Kidney (tissue), 14 donors: Measurements from ENCODE around the gene MTF2. TPM values are rescaled to one million over a fixed set of nuclear protein-coding genes. Genes with fewer than 3 reads are reported as not detected.

Source experiments
- DNase-seq, 5 donors: peaks; one replicate each; pipeline ENCODE4 v3.0.0-alpha.2; 2013 to 2020
- FAIRE-seq: peaks from 2 replicates; lab custom pipeline; 2012; peaks lifted over from hg19 to GRCh38; lab: Jason Lieb, UNC
- H3K27ac ChIP-seq, 2 donors: one replicate each; pipeline ENCODE4 v1.7.0; 2013; ENCODE audit warnings: low read depth in 2 of 2, low read length in 2 of 2, inconsistent platforms in 1 of 2
- H3K27me3 ChIP-seq: one replicate; pipeline ENCODE4 v1.7.1; 2013; ENCODE audit warnings: low read length, inconsistent platforms; ENCODE audit not compliant: control insufficient read depth, insufficient read depth
- H3K36me3 ChIP-seq, 3 donors: one replicate each; pipeline versions ENCODE4 v1.7.0 to v1.7.1; 2013; ENCODE audit warnings: low read length in 3 of 3, control low read depth in 1 of 3, inconsistent platforms in 1 of 3; ENCODE audit not compliant: insufficient read depth in 3 of 3, control insufficient read depth in 2 of 3
- H3K4me1 ChIP-seq, 3 donors: one replicate each; pipeline versions ENCODE4 v1.7.0 to v1.7.1; 2013; ENCODE audit warnings: low read length in 3 of 3, inconsistent platforms in 1 of 3, low read depth in 1 of 3; ENCODE audit not compliant: control insufficient read depth in 2 of 3, insufficient read depth in 2 of 3
- H3K4me3 ChIP-seq, 3 donors: one replicate each; pipeline versions ENCODE4 v1.7.0 to v1.8.1; 2013; ENCODE audit warnings: low read length in 3 of 3, control low read depth in 1 of 3, inconsistent platforms in 1 of 3
- H3K9ac ChIP-seq, 3 donors: one replicate each; pipeline versions ENCODE4 v1.7.0 to v1.7.1; 2013; ENCODE audit warnings: low read length in 3 of 3, control low read depth in 1 of 3, inconsistent platforms in 1 of 3
- H3K9me3 ChIP-seq, 3 donors: one replicate each; pipeline versions ENCODE4 v1.7.0 to v1.7.1; 2013; ENCODE audit warnings: low read length in 3 of 3, control low read depth in 1 of 3, inconsistent platforms in 1 of 3; ENCODE audit not compliant: control insufficient read depth in 2 of 3, insufficient read depth in 1 of 3
- CTCF ChIP-seq: IDR thresholded peaks from 3 replicates; pipeline ENCODE4 v1.5.1; 2012; ENCODE audit warnings: mild to moderate bottlenecking, moderate library complexity, borderline replicate concordance; ENCODE audit not compliant: insufficient read depth; ENCODE audit errors: extremely low read depth
- intact Hi-C: fragments of 100-400 bp; cut with DNase I; formaldehyde crosslinking; loops from one replicate; pipeline ENCODE4 v1.11.1; 2022
- polyA plus RNA-seq: library from polyadenylated mRNA; stranded (reverse); fragments of 350-450 nt; fragmentation: Illumina TruSeq; extraction: RNeasy Lipid Tissue Mini Kit (QIAGEN cat#74804); gene quantifications from one replicate; pipeline ENCODE4 v1.2.3, GENCODE V29; 2014; ENCODE audit warnings: low read depth, low replicate concordance; ENCODE audit not compliant: insufficient read depth
- total RNA-seq: library from RNA; stranded (reverse); fragmentation: NEBNext Ultra II Directional; extraction: Animal tissue kit (Norgen Biotek cat#: 25700); gene quantifications from one replicate; pipeline ENCODE4 v1.2.1, GENCODE V29; 2021
- donor health status: control.
- donor health status: control.
- donor health status: control.
- donor health status: control.
- donor health status: control.
- donor health status: DM: yes; HTN: yes; CAD: no.
- donor health status: Normal renal cell carcinoma (clear cell type).

The MTF2 gene
- total and polyA plus RNA-seq, 2 donors from 2014 or later, result 8.8 to 30.5 TPM

GRCh38 chr1:93143136-93143535 is 64.1 kb downstream of the MTF2 start:
- intact Hi-C loops, result no loop called here
- Histone ChIP-seq H3K9me3 (no peaks in the 10 kb centered on the region), H3K27me3 (no peaks in the 10 kb centered on the region), H3K4me1 (no peaks in the 10 kb centered on the region), H3K27ac (no peak overlapping the region), H3K9ac (no peak overlapping the region), H3K36me3 (peaks cover 0 to 2% (median 0%) of the 10 kb centered on the region in 3 donors), H3K4me3 (no peak overlapping the region)
- TF ChIP-seq CTCF, result no peak
- FAIRE-seq (no peak), DNase-seq (no peak)

- DNase-seq (no peak), FAIRE-seq (no peak)
- H3K4me1 ChIP-seq, result no peaks in the 10 kb centered on the region
- no peaks in the 10 kb centered on the region for H3K9me3 ChIP-seq
- intact Hi-C loops, result no loop called here
- no peak overlapping the region for H3K9ac ChIP-seq
- H3K4me3 ChIP-seq, result no peak overlapping the region
- H3K27me3 ChIP-seq, result no peaks in the 10 kb centered on the region
- no peak for TF ChIP-seq CTCF
- no peaks in the 10 kb centered on the region for H3K36me3 ChIP-seq
- H3K27ac ChIP-seq, result no peak overlapping the region
Measured at GRCh38 chr1:93143769-93144168, 64.7 kb downstream of the MTF2 start.

- no peak overlapping the region for H3K27ac ChIP-seq
- DNase-seq (no peak), FAIRE-seq (no peak)
- H3K4me1 ChIP-seq, result no peaks in the 10 kb centered on the region
- H3K36me3 ChIP-seq, result peaks cover 0 to 2% (median 0%) of the 10 kb centered on the region in 3 donors
- intact Hi-C loops, result no loop called here
- H3K4me3 ChIP-seq, result no peak overlapping the region
- TF ChIP-seq CTCF, result no peak
- no peaks in the 10 kb centered on the region for H3K27me3 ChIP-seq
- H3K9me3 ChIP-seq, result no peaks in the 10 kb centered on the region
- H3K9ac ChIP-seq, result no peak overlapping the region
Measured at GRCh38 chr1:93148001-93148400, 68.9 kb downstream of the MTF2 start.

GRCh38 chr1:93150729-93151128 is 71.6 kb downstream of the MTF2 start:
- peaks cover 0 to 2% (median 0%) of the 10 kb centered on the region in 3 donors for H3K36me3 ChIP-seq
- H3K4me3 ChIP-seq, result no peak overlapping the region
- no peak for FAIRE-seq
- H3K9me3 ChIP-seq, result no peaks in the 10 kb centered on the region
- H3K27me3 ChIP-seq, result no peaks in the 10 kb centered on the region
- peak in 1 of 5 donors; percentile 6 for DNase-seq
- intact Hi-C loops, result no loop called here
- H3K27ac ChIP-seq, result no peak overlapping the region
- no peak overlapping the region for H3K9ac ChIP-seq
- TF ChIP-seq CTCF, result no peak
- no peaks in the 10 kb centered on the region for H3K4me1 ChIP-seq
